Endothelial cell of umbilical vein (primary cell): ENCODE results near the gene LDHD. TPM values are rescaled to one million over a fixed set of nuclear protein-coding genes. Genes with fewer than 3 reads are reported as not detected.

Source experiments
- BruUV-seq: library from RNA; stranded (reverse); fragments of 400-500 nt; replicated peaks from 2 replicates; lab custom pipeline; 2021; lab: Mats Ljungman, UMichigan
- CTCF ChIA-PET: fragments of 300-600, 350-600 bp; sonication (Branson Sonifier 250); formaldehyde crosslinking; loops from one replicate; lab custom pipeline; 2021; ENCODE audit warnings: antibody characterized with exemption, inconsistent platforms; lab: Charles Lee
- POLR2A ChIA-PET: fragments of 300-600, 350-600 bp; sonication (Branson Sonifier 250); formaldehyde crosslinking; loops from one replicate; lab custom pipeline; 2021; ENCODE audit warnings: antibody characterized with exemption, inconsistent platforms; lab: Charles Lee
- DNase-seq: peaks from one replicate; pipeline ENCODE4 v3.0.0-alpha.2; 2011; ENCODE audit warnings: low read depth, low spot score
- FAIRE-seq: peaks from 2 replicates; lab custom pipeline; 2011; peaks lifted over from hg19 to GRCh38; lab: Jason Lieb, UNC
- H2AFZ ChIP-seq: 2 replicates; pipeline ENCODE4 v1.6.0; 2012; ENCODE audit warnings: low read depth, low read length, control low read depth, inconsistent platforms
- H3K27ac ChIP-seq: 2 replicates; pipeline ENCODE4 v1.5.1; 2011; ENCODE audit warnings: low read depth, mild to moderate bottlenecking, control low read depth, low read length, moderate library complexity; ENCODE audit not compliant: insufficient read depth
- H3K27me3 ChIP-seq, 2 experiments: 2 replicates each; pipeline versions ENCODE4 v1.6.0 to v1.6.1; 2011; ENCODE audit warnings: low read length in 2 of 2, mixed read lengths in 1 of 2; ENCODE audit not compliant: control insufficient read depth in 2 of 2, insufficient read depth in 2 of 2
- H3K36me3 ChIP-seq, 2 experiments: 2 replicates in 1 of 2; 3 replicates in 1 of 2; pipeline ENCODE4 v1.5.1; 2011; ENCODE audit warnings: low read length in 2 of 2, mild to moderate bottlenecking in 1 of 2, moderate library complexity in 1 of 2; ENCODE audit not compliant: control insufficient read depth in 2 of 2, insufficient read depth in 2 of 2; ENCODE audit errors: extremely low read depth in 1 of 2
- H3K4me1 ChIP-seq: 3 replicates; pipeline ENCODE4 v1.5.1; 2011; ENCODE audit warnings: mild to moderate bottlenecking, low read length; ENCODE audit not compliant: control insufficient read depth, insufficient read depth; ENCODE audit errors: extremely low read depth
- H3K4me2 ChIP-seq: 2 replicates; pipeline ENCODE4 v1.6.1; 2011; ENCODE audit warnings: low read length, control low read depth, mixed read lengths; ENCODE audit not compliant: insufficient read depth
- H3K4me3 ChIP-seq, 3 experiments: fragments of 200-600 bp in 1 of 3; sonication (generic), shearing (Covaris generic) in 1 of 3; replicated peaks in 1 of 3; 2 replicates each; pipeline ENCODE4 v1.5.1; 2011 to 2016; ENCODE audit warnings: control low read depth in 3 of 3, low read length in 3 of 3, mild to moderate bottlenecking in 2 of 3, inconsistent platforms in 1 of 3, low read depth in 1 of 3, moderate library complexity in 1 of 3; ENCODE audit not compliant: insufficient read depth in 1 of 3
- H3K79me2 ChIP-seq: 2 replicates; pipeline ENCODE4 v1.6.0; 2012; ENCODE audit warnings: low read length, inconsistent platforms; ENCODE audit not compliant: control insufficient read depth, insufficient read depth
- H3K9ac ChIP-seq: replicated peaks from 2 replicates; pipeline ENCODE3; 2011; ENCODE audit warnings: low read length, control low read depth; ENCODE audit not compliant: insufficient read depth; ENCODE audit errors: extremely low read depth
- H3K9me1 ChIP-seq: replicated peaks from 3 replicates; pipeline ENCODE4 v1.6.0; 2011; ENCODE audit warnings: mild to moderate bottlenecking, low read length; ENCODE audit not compliant: control insufficient read depth, insufficient read depth; ENCODE audit errors: extremely low read depth
- H3K9me3 ChIP-seq: replicated peaks from 2 replicates; pipeline ENCODE4 v1.5.1; 2012; ENCODE audit warnings: low read length, inconsistent platforms; ENCODE audit not compliant: control insufficient read depth, insufficient read depth
- H4K20me1 ChIP-seq: replicated peaks from 2 replicates; pipeline ENCODE3; 2011; ENCODE audit warnings: mild to moderate bottlenecking, low read length; ENCODE audit not compliant: control insufficient read depth, insufficient read depth; ENCODE audit errors: extremely low read depth
- CTCF ChIP-seq, 2 donors: IDR thresholded peaks; 1 replicate in 1 of 2; 2 replicates in 1 of 2; pipeline ENCODE4 v1.5.1; 2011; ENCODE audit warnings: low read length in 2 of 2, mild to moderate bottlenecking in 2 of 2, moderate library complexity in 2 of 2, control low read depth in 1 of 2, inconsistent platforms in 1 of 2, low read depth in 1 of 2; ENCODE audit not compliant: insufficient read depth in 1 of 2; ENCODE audit errors: extremely low read depth in 1 of 2
- EZH2 ChIP-seq: IDR thresholded peaks from 2 replicates; pipeline ENCODE4 v1.6.1; 2012; ENCODE audit warnings: borderline replicate concordance, low read depth, mild to moderate bottlenecking, moderate library complexity, low read length, inconsistent platforms; ENCODE audit not compliant: severe bottlenecking
- FOS ChIP-seq: IDR thresholded peaks from 2 replicates; pipeline ENCODE4 v1.6.1; 2011; ENCODE audit warnings: mild to moderate bottlenecking, low read length, moderate library complexity, borderline replicate concordance; ENCODE audit not compliant: insufficient read depth
- GATA2 ChIP-seq: IDR thresholded peaks from 2 replicates; pipeline ENCODE4 v1.7.0; 2011; ENCODE audit warnings: low read depth, mild to moderate bottlenecking, moderate library complexity, mixed read lengths, low read length; ENCODE audit not compliant: insufficient read length, insufficient read depth
- JUN ChIP-seq: IDR thresholded peaks from 2 replicates; pipeline ENCODE4 v1.6.1; 2011; ENCODE audit warnings: borderline replicate concordance, low read depth; ENCODE audit not compliant: insufficient read length, insufficient read depth
- MYC ChIP-seq: IDR thresholded peaks from one replicate; pipeline ENCODE4 v1.6.1; 2011; ENCODE audit warnings: mild to moderate bottlenecking, low read depth, low read length
- POLR2A ChIP-seq: IDR thresholded peaks from 2 replicates; pipeline ENCODE4 v1.6.1; 2012; ENCODE audit warnings: low read depth, mild to moderate bottlenecking, control low read depth, low read length
- POLR2AphosphoS5 ChIP-seq: IDR thresholded peaks from 2 replicates; pipeline ENCODE4 v1.6.1; 2012; ENCODE audit warnings: low read depth, mild to moderate bottlenecking, control low read depth, low read length, moderate library complexity; ENCODE audit not compliant: insufficient read depth
- dilution Hi-C: fragments of 300-500 bp; cut with MboI; formaldehyde crosslinking; loops from one replicate; pipeline ENCODE4 v1.15.0; 2019; ENCODE audit warnings: low sequenced_read_pairs; ENCODE audit not compliant: extremely low pct_ligation_motif_present
- intact Hi-C: fragments of 100-400 bp; cut with micrococcal nuclease; formaldehyde crosslinking; loops from one replicate; pipeline ENCODE4 v1.10.0; 2022
- polyA plus RNA-seq, 4 experiments: library from polyadenylated mRNA; depleted of rRNA in 3 of 4; stranded (reverse) in 3 of 4; unstranded in 1 of 4; fragments of >200 nt; gene quantifications; 2 replicates each; pipeline versions ENCODE4 v1.2.1 to v1.2.3, GENCODE V29; 2011 to 2012; ENCODE audit warnings: missing spikeins in 1 of 4
- total RNA-seq: library from RNA; stranded (reverse); gene quantifications from 2 replicates; pipeline ENCODE4 v1.2.3, GENCODE V29; 2021
- TF ChIP-seq, protein P1 (sequence below): IDR thresholded peaks from 2 replicates; pipeline ENCODE4 v1.6.1; 2011; ENCODE audit not compliant: insufficient read depth, insufficient read length

LDHD gene
- total and polyA plus RNA-seq, 2 donors (not counting 3 experiments of a cell fraction or from before 2014, with no cell fraction given) = 0.41 TPM; not detected in 1

- ChIA-PET POLR2A (no interaction called here), CTCF (interaction anchor here (0.7 kb wide), 1 partner anchor 80 kb away, joined by 3 read pairs; no protein-coding TSS in a partner anchor)
- H3K9me3 ChIP-seq = no peaks in the 10 kb centered on the region
- FAIRE-seq = no peak
- no peaks in the 10 kb centered on the region for H3K9me1 ChIP-seq
- H3K27ac ChIP-seq = no peak overlapping the region
- H3K4me2 ChIP-seq = no peak overlapping the region
- no peaks in the 10 kb centered on the region for H3K36me3 ChIP-seq
- H4K20me1 ChIP-seq = peaks cover 6% of the 10 kb centered on the region
- no peaks in the 10 kb centered on the region for H3K27me3 ChIP-seq
- peaks cover 18% of the 10 kb centered on the region for H3K79me2 ChIP-seq
- H3K9ac ChIP-seq = no peak overlapping the region
- DNase-seq = no peak
- no peaks in the 10 kb centered on the region for H3K4me1 ChIP-seq
- H3K4me3 ChIP-seq = no peak overlapping the region
- no peak overlapping the region for H2AFZ ChIP-seq
- dilution Hi-C loops = no loop called here
- BruUV-seq = no TSS peak
- no peak for TF ChIP-seq FOS
- TF ChIP-seq EZH2 = no peak
- TF ChIP-seq MYC = no peak
- TF ChIP-seq CTCF (IDR thresholded peaks at IDR 0.05; ENCODE audit: extremely low read depth in 1 of 2, insufficient read depth in 1 of 2, low read depth in 1 of 2, low read length in 2 of 2) = no peak
- TF ChIP-seq POLR2A = no peak
- TF ChIP-seq JUN = no peak
- no peak for TF ChIP-seq GATA2
- no peak for TF ChIP-seq POLR2AphosphoS5
- TF ChIP-seq, protein P1, sequence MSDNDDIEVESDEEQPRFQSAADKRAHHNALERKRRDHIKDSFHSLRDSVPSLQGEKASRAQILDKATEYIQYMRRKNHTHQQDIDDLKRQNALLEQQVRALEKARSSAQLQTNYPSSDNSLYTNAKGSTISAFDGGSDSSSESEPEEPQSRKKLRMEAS = no peak
- intact Hi-C loops = no loop called here
Observed at GRCh38 chr16:75062976-75063346, 53.6 kb downstream of the LDHD start.
